ENCODE results near the gene NUFIP2.

GRCh38 chr17:29257756-29258155 lies 36.2 kb downstream of the NUFIP2 start:
- TF ChIP-seq, protein P1, sequence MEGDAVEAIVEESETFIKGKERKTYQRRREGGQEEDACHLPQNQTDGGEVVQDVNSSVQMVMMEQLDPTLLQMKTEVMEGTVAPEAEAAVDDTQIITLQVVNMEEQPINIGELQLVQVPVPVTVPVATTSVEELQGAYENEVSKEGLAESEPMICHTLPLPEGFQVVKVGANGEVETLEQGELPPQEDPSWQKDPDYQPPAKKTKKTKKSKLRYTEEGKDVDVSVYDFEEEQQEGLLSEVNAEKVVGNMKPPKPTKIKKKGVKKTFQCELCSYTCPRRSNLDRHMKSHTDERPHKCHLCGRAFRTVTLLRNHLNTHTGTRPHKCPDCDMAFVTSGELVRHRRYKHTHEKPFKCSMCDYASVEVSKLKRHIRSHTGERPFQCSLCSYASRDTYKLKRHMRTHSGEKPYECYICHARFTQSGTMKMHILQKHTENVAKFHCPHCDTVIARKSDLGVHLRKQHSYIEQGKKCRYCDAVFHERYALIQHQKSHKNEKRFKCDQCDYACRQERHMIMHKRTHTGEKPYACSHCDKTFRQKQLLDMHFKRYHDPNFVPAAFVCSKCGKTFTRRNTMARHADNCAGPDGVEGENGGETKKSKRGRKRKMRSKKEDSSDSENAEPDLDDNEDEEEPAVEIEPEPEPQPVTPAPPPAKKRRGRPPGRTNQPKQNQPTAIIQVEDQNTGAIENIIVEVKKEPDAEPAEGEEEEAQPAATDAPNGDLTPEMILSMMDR (IDR thresholded peaks at IDR 0.05; ENCODE audit: poor library complexity), result no peak
- TF ChIP-seq EZH2phosphoT487 (IDR thresholded peaks at IDR 0.05; ENCODE audit: low read depth, severe bottlenecking, unreplicated experiment), result no peak
